DND-41 (cell line): ENCODE results near the gene RFTN1.

ENCODE experiments used
- ATAC-seq: fragments of 200-7000 bp; cut with Tn5 transposase; 3 replicates; pipeline ENCODE4 v1.9.1; 2021; ENCODE audit warnings: low read depth; ENCODE audit not compliant: insufficient read depth
- DNase-seq: peaks from one replicate; pipeline ENCODE4 v3.0.0-alpha.2; 2020
- H2AFZ ChIP-seq: 2 replicates; pipeline ENCODE4 v1.6.0; 2012; ENCODE audit warnings: low read depth, low read length
- H3K27ac ChIP-seq: 2 replicates; pipeline ENCODE4 v1.5.1; 2012; ENCODE audit warnings: low read length, inconsistent platforms
- H3K27me3 ChIP-seq: fragments of 200-600 bp; sonication (generic); 2 replicates; pipeline ENCODE4 v1.6.0; 2012; ENCODE audit warnings: low read length, mild to moderate bottlenecking, inconsistent platforms; ENCODE audit not compliant: insufficient read depth, poor library complexity
- H3K36me3 ChIP-seq: 2 replicates; pipeline ENCODE4 v1.5.1; 2012; ENCODE audit warnings: low read length, inconsistent platforms; ENCODE audit not compliant: insufficient read depth
- H3K4me1 ChIP-seq: 2 replicates; pipeline ENCODE4 v1.5.1; 2012; ENCODE audit warnings: mild to moderate bottlenecking, low read length; ENCODE audit not compliant: insufficient read depth
- H3K4me2 ChIP-seq: 2 replicates; pipeline ENCODE4 v1.6.0; 2012; ENCODE audit warnings: mild to moderate bottlenecking, moderate library complexity, low read length, inconsistent platforms; ENCODE audit not compliant: insufficient read depth
- H3K4me3 ChIP-seq, 2 experiments: fragments of 200-600 bp in 1 of 2; shearing (Covaris generic) in 1 of 2; 2 replicates each; pipeline ENCODE4 v1.5.1; 2012 to 2016; ENCODE audit warnings: inconsistent platforms in 2 of 2, low read length in 2 of 2, mild to moderate bottlenecking in 2 of 2, low read depth in 1 of 2, moderate library complexity in 1 of 2
- H3K79me2 ChIP-seq: 2 replicates; pipeline ENCODE4 v1.6.0; 2012; ENCODE audit warnings: low read length, inconsistent platforms; ENCODE audit not compliant: insufficient read depth
- H3K9ac ChIP-seq: 2 replicates; pipeline ENCODE4 v1.6.0; 2012; ENCODE audit warnings: low read depth, mild to moderate bottlenecking, inconsistent platforms, low read length, moderate library complexity
- H3K9me3 ChIP-seq: 2 replicates; pipeline ENCODE4 v1.5.1; 2012; ENCODE audit warnings: low read length, moderate library complexity, mild to moderate bottlenecking, inconsistent platforms; ENCODE audit not compliant: insufficient read depth, severe bottlenecking
- H4K20me1 ChIP-seq: 2 replicates; pipeline ENCODE4 v1.6.0; 2012; ENCODE audit warnings: low read length; ENCODE audit not compliant: insufficient read depth
- EZH2 ChIP-seq: IDR thresholded peaks from 3 replicates; pipeline ENCODE4 v1.6.1; 2012; ENCODE audit warnings: borderline replicate concordance, low read depth, mild to moderate bottlenecking, moderate library complexity, low read length, inconsistent platforms; ENCODE audit not compliant: severe bottlenecking
- TF ChIP-seq, protein P1 (sequence below): IDR thresholded peaks from 2 replicates; pipeline ENCODE4 v1.5.1; 2012; ENCODE audit warnings: borderline replicate concordance, low read length, moderate library complexity, mild to moderate bottlenecking; ENCODE audit not compliant: poor library complexity, severe bottlenecking; ENCODE audit errors: extremely low read depth

RFTN1 gene

DNA sequence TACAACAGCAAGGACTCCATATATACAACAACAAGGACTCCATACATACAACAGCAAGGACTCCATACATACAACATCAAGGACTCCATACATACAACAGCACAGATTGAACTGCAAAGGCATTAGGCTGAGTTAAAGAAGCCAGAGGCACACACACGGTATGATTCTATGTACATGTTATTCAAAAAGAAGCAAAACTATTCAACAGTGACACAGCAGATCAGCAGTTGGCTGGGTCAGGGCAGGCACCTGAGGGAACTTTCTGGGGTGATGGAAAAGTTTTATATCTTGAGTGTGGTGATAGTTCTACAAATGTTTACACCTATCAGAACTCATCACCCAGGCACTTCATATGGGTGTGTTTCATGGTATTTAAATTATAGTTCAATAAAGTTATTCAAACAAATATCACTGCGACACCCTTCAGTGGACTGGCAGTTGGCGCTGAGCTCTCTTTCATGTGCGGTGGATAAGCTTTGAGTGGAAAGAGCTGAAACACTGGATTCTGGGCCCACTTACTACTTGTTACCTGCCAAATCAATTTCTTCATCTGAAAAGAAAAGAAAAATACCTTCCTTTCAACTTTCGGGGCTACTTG is 28.0 kb downstream of the RFTN1 start:
- Histone ChIP-seq H3K4me2 (no peak overlapping the region), H2AFZ (no peak overlapping the region), H3K36me3 (peaks cover 75% of the 10 kb centered on the region), H3K9me3 (no peaks in the 10 kb centered on the region), H3K27ac (no peak overlapping the region; the same call in 1 of the 2 replicates), H3K4me1 (peaks cover 5% of the 10 kb centered on the region; the same call in 1 of the 2 replicates), H4K20me1 (no peaks in the 10 kb centered on the region), H3K9ac (no peak overlapping the region), H3K79me2 (peaks cover 36% of the 10 kb centered on the region), H3K4me3 (no peak overlapping the region), H3K27me3 (no peaks in the 10 kb centered on the region)
- DNase-seq (no peak), ATAC-seq (no peak)
- TF ChIP-seq EZH2, result no peak
- TF ChIP-seq, protein P1, sequence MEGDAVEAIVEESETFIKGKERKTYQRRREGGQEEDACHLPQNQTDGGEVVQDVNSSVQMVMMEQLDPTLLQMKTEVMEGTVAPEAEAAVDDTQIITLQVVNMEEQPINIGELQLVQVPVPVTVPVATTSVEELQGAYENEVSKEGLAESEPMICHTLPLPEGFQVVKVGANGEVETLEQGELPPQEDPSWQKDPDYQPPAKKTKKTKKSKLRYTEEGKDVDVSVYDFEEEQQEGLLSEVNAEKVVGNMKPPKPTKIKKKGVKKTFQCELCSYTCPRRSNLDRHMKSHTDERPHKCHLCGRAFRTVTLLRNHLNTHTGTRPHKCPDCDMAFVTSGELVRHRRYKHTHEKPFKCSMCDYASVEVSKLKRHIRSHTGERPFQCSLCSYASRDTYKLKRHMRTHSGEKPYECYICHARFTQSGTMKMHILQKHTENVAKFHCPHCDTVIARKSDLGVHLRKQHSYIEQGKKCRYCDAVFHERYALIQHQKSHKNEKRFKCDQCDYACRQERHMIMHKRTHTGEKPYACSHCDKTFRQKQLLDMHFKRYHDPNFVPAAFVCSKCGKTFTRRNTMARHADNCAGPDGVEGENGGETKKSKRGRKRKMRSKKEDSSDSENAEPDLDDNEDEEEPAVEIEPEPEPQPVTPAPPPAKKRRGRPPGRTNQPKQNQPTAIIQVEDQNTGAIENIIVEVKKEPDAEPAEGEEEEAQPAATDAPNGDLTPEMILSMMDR, result no peak

DNA sequence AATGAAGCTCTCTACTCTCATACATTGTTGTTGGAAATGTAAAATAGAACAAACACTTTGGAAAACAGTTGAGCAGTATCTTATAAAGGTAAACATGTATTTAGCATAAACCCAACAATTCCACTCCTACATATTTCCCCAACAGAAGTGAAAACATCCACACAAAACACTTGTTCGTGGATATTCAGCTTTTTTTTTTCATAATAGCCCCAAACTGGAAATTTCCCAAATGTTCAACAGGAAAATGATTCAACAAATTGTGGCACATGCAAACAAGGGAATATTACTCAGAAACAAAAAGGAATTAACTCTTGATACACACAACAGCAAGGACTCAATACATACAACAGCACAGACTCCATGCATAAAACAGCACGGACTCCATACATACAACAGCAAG is 28.5 kb downstream of the RFTN1 start:
- H3K79me2 ChIP-seq, result peaks cover 38% of the 10 kb centered on the region
- H3K4me2 ChIP-seq, result no peak overlapping the region
- peaks cover 5% of the 10 kb centered on the region; the same call in 1 of the 2 replicates for H3K4me1 ChIP-seq
- no peak overlapping the region for H3K4me3 ChIP-seq
- no peak for DNase-seq
- no peak overlapping the region for H2AFZ ChIP-seq
- no peaks in the 10 kb centered on the region for H3K9me3 ChIP-seq
- no peaks in the 10 kb centered on the region for H3K27me3 ChIP-seq
- H3K36me3 ChIP-seq, result peaks cover 75% of the 10 kb centered on the region
- no peak overlapping the region for H3K9ac ChIP-seq
- H3K27ac ChIP-seq, result no peak overlapping the region; the same call in 1 of the 2 replicates
- no peaks in the 10 kb centered on the region for H4K20me1 ChIP-seq
- no peak for ATAC-seq
- TF ChIP-seq EZH2, result no peak
- TF ChIP-seq, protein P1, result no peak

DNA sequence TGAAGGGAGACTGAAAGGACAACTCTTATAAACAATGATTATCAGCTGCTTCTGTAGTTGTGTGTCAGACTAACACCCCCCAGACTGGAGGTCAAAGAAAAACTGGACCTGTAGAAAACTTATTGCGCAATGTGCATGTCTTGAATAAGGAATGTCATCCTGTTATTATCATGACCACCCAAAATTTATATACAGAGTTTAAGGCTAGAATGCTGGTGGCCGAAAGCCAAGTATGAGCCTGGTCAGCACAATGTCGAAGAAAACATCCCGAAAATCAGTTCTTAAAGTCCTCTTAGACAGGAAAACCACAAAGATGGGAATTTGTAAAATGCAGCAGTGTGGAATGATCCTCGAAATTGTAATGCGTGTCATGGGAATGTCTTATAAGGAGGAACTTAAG is 29.3 kb downstream of the RFTN1 start:
- Histone ChIP-seq H3K9ac (no peak overlapping the region), H3K4me3 (no peak overlapping the region), H3K79me2 (peaks cover 45% of the 10 kb centered on the region), H3K27me3 (no peaks in the 10 kb centered on the region), H3K4me1 (peaks cover 5% of the 10 kb centered on the region; the same call in 1 of the 2 replicates), H3K27ac (no peak overlapping the region), H2AFZ (no peak overlapping the region), H3K4me2 (no peak overlapping the region), H3K9me3 (no peaks in the 10 kb centered on the region), H4K20me1 (0 out of 2 replicates have a peak, but pooled peaks cover 2% of the 10 kb centered on the region), H3K36me3 (peaks cover 75% of the 10 kb centered on the region)
- TF ChIP-seq, protein P1, result no peak
- TF ChIP-seq EZH2, result no peak
- DNase-seq (no peak), ATAC-seq (no peak)
